ENCODE data around the gene AKNA. TPM values are rescaled to one million over a fixed set of nuclear protein-coding genes. Genes with fewer than 3 reads are reported as not detected.
A peak's percentile ranks its signal among the peaks of the same experiment; 100 is the strongest.

The AKNA gene
- total RNA-seq, 2 donors from 2014 or later: 7.3 to 11.9 TPM

- Histone ChIP-seq H3K27me3 (no peaks in the 10 kb centered on the region), H3K27ac (no peak overlapping the region), H3K4me1 (no peaks in the 10 kb centered on the region), H3K4me3 (no peak overlapping the region), H3K36me3 (replicated peaks in 1 of 2; ENCODE audit: insufficient read depth in 1 of 2, low read depth in 2 of 2) (peaks cover 0 to 24% of the 10 kb centered on the region in 2 donors), H3K9me3 (no peaks in the 10 kb centered on the region)
- intact Hi-C loops (cut with DNase I): no loop called here
- TF ChIP-seq CTCF (IDR thresholded peaks at IDR 0.05) (no peak), POLR2A (IDR thresholded peaks at IDR 0.05) (no peak)
- DNase-seq: peak in 2 of 4 donors; percentile 28 to 59
- ATAC-seq: peak; percentile 38
- WGBS, 2 donors: 48 to 50% methylated on average over 5 to 9 of the region's 9 CpGs
Observed at GRCh38 chr9:114348906-114349482, 38.8 kb downstream of the AKNA start.

- Histone ChIP-seq H3K4me1 (no peaks in the 10 kb centered on the region), H3K27me3 (no peaks in the 10 kb centered on the region), H3K4me3 (no peak overlapping the region), H3K36me3 (replicated peaks in 1 of 2; ENCODE audit: insufficient read depth in 1 of 2, low read depth in 2 of 2) (peaks cover 0 to 24% of the 10 kb centered on the region in 2 donors), H3K27ac (no peak overlapping the region), H3K9me3 (no peaks in the 10 kb centered on the region)
- TF ChIP-seq CTCF (IDR thresholded peaks at IDR 0.05): no peak
- TF ChIP-seq POLR2A (IDR thresholded peaks at IDR 0.05): no peak
- intact Hi-C loops (cut with DNase I): no loop called here
- 80 to 85% methylated on average over 9 to 11 of the region's 12 CpGs for WGBS, 2 donors
- ATAC-seq (no peak), DNase-seq (no peak)
Observed at GRCh38 chr9:114348261-114348905, 39.4 kb downstream of the AKNA start.

GRCh38 chr9:114347675-114348074, 40.1 kb downstream of the AKNA start:
- Histone ChIP-seq H3K27ac (no peak overlapping the region), H3K4me3 (no peak overlapping the region), H3K4me1 (no peaks in the 10 kb centered on the region), H3K36me3 (replicated peaks in 1 of 2; ENCODE audit: insufficient read depth in 1 of 2, low read depth in 2 of 2) (peaks cover 0 to 24% of the 10 kb centered on the region in 2 donors), H3K9me3 (no peaks in the 10 kb centered on the region), H3K27me3 (no peaks in the 10 kb centered on the region)
- TF ChIP-seq POLR2A (IDR thresholded peaks at IDR 0.05) (no peak), CTCF (IDR thresholded peaks at IDR 0.05) (no peak)
- ATAC-seq (no peak), DNase-seq (no peak)
- WGBS, 2 donors: 83 to 90% methylated on average over 15 of the region's 15 CpGs
- intact Hi-C loops (cut with DNase I): no loop called here

- intact Hi-C loops (cut with DNase I): no loop called here
- H3K4me1 ChIP-seq: no peaks in the 10 kb centered on the region
- no peak overlapping the region for H3K4me3 ChIP-seq
- 74 to 83% methylated on average over 7 to 11 of the region's 11 CpGs for WGBS, 2 donors
- no peaks in the 10 kb centered on the region for H3K9me3 ChIP-seq
- no peaks in the 10 kb centered on the region for H3K27me3 ChIP-seq
- ATAC-seq (no peak), DNase-seq (no peak)
- no peak overlapping the region for H3K27ac ChIP-seq
- TF ChIP-seq POLR2A (IDR thresholded peaks at IDR 0.05): no peak
- no peak for TF ChIP-seq CTCF (IDR thresholded peaks at IDR 0.05)
- peaks cover 0 to 24% of the 10 kb centered on the region in 2 donors for H3K36me3 ChIP-seq (replicated peaks in 1 of 2; ENCODE audit: insufficient read depth in 1 of 2, low read depth in 2 of 2)
Observed at GRCh38 chr9:114346146-114346545, 41.6 kb downstream of the AKNA start.
